ENCODE results near the gene UAP1L1. TPM values are rescaled to one million over a fixed set of nuclear protein-coding genes. Genes with fewer than 3 reads are reported as not detected.

Gene UAP1L1
- total and polyA plus RNA-seq, 2 of the 8 experiments (the other 6 are each of a cell fraction or from before 2014, with no cell fraction given) = 2.0 to 5.4 TPM

- no peak overlapping the region for H2BK120ac ChIP-seq (replicated peaks; ENCODE audit: low read depth, low read length)
Measured at GRCh38 chr9:137095664-137096517, 18.6 kb downstream of the UAP1L1 start.

More at GRCh38 chr9:137095664-137096517, 18.6 kb downstream of the UAP1L1 start:
- Histone ChIP-seq H4K20me1 (replicated peaks in 1 of 2; ENCODE audit: control insufficient read depth in 1 of 2, insufficient read depth in 2 of 2, low read length in 2 of 2) (no peaks in the 10 kb centered on the region), H3K27me3 (replicated peaks in 1 of 4; ENCODE audit: control insufficient read depth in 3 of 4, extremely low read depth in 1 of 4, insufficient read depth in 3 of 4, low read length in 3 of 4) (no peaks in the 10 kb centered on the region), H3K23me2 (ENCODE audit: low read depth, low read length) (no peaks in the 10 kb centered on the region), H2AFZ (ENCODE audit: low read length) (no peak overlapping the region), H3K36me3 (ENCODE audit: control insufficient read depth in 2 of 4, insufficient read depth in 4 of 4, low read length in 3 of 4) (peaks cover 0 to 4% (median 2%) of the 10 kb centered on the region in 4 experiments; a peak in 4 of 8 replicates), H3K4me1 (replicated peaks in 1 of 4; ENCODE audit: control insufficient read depth in 3 of 4, insufficient read depth in 4 of 4, low read length in 3 of 4) (no peaks in the 10 kb centered on the region), H3K18ac (ENCODE audit: extremely low read depth, low read length) (no peak overlapping the region), H3K27ac (ENCODE audit: low read depth, low read length) (no peak overlapping the region), H3K23ac (ENCODE audit: insufficient read length) (no peak overlapping the region), H3K9me3 (ENCODE audit: insufficient read depth in 2 of 2, low read depth in 1 of 2, low read length in 1 of 2) (no peaks in the 10 kb centered on the region), H3K4ac (replicated peaks; ENCODE audit: insufficient read length, low read depth, low read length) (no peak overlapping the region), H3K79me1 (ENCODE audit: low read depth, low read length) (no peaks in the 10 kb centered on the region), H2AK5ac (ENCODE audit: low read depth, low read length) (no peak overlapping the region), H2BK5ac (ENCODE audit: low read depth, low read length) (no peak overlapping the region), H3K4me3 (ENCODE audit: extremely low read depth in 1 of 4, insufficient read depth in 2 of 4, low read depth in 3 of 4, low read length in 4 of 4) (no peak overlapping the region), H3K56ac (replicated peaks; ENCODE audit: insufficient read length, low read depth, low read length) (no peak overlapping the region), H2BK12ac (ENCODE audit: low read depth, low read length) (no peak overlapping the region), H3K79me2 (ENCODE audit: control insufficient read depth in 1 of 2, insufficient read depth in 2 of 2, low read length in 2 of 2) (no peaks in the 10 kb centered on the region), H4K91ac (replicated peaks; ENCODE audit: insufficient read length, low read length) (no peak overlapping the region), H3K9ac (replicated peaks in 1 of 4; ENCODE audit: extremely low read depth in 1 of 4, low read depth in 3 of 4, low read length in 3 of 4) (no peak overlapping the region), H3K4me2 (ENCODE audit: insufficient read depth in 1 of 2, low read depth in 2 of 2, low read length in 2 of 2) (no peak overlapping the region), H4K8ac (ENCODE audit: extremely low read depth, insufficient read depth, low read length) (no peak overlapping the region; the same call in 1 of the 2 replicates), H2BK15ac (ENCODE audit: low read length) (no peak overlapping the region), H3K14ac (ENCODE audit: insufficient read length) (no peak overlapping the region), H4K5ac (ENCODE audit: insufficient read length, low read depth, low read length) (no peak overlapping the region), H2BK20ac (ENCODE audit: low read length) (no peak overlapping the region)
- 87% methylated on average over 27 of the region's 30 CpGs; no CpG with 5 or more reads in 1 of the 2 experiments for WGBS, 2 experiments (ENCODE audit: extremely low coverage in 1 of 2, insufficient coverage in 1 of 2, insufficient read length in 1 of 2, insufficient replicate concordance in 2 of 2, low coverage in 1 of 2, low lambda C conversion rate in 2 of 2, missing lambda C conversion rate in 1 of 2)
- POLR2A ChIA-PET (ENCODE audit: partially characterized antibody) = no interaction called here
- DNase-seq (ENCODE audit: low read depth in 1 of 2, low spot score in 2 of 2) = no peak
- FAIRE-seq = no peak
- CTCF ChIA-PET (ENCODE audit: partially characterized antibody) = interaction anchor here (0.6 to 1.3 kb wide), 6 partner anchors 9 to 61 kb away, joined by 3 to 5 read pairs (median 4); no protein-coding TSS in a partner anchor
- TF ChIP-seq RFX5 (IDR thresholded peaks at IDR 0.05; ENCODE audit: borderline replicate concordance, low read depth, low read length) (no peak), NANOG (IDR thresholded peaks at IDR 0.05; ENCODE audit: insufficient read depth, low read depth, low read length, poor library complexity, severe bottlenecking) (no peak), SIN3A (conservative IDR thresholded peaks at IDR 0.05 in 1 of 2, IDR thresholded peaks at IDR 0.05 in 1 of 2; ENCODE audit: low read depth in 1 of 2, low read length in 2 of 2) (no peak), CHD2 (IDR thresholded peaks at IDR 0.05; ENCODE audit: low read length) (no peak), RBBP5 (IDR thresholded peaks at IDR 0.05; ENCODE audit: borderline replicate concordance, low read depth, low read length) (no peak)
- TF ChIP-seq, protein P1, sequence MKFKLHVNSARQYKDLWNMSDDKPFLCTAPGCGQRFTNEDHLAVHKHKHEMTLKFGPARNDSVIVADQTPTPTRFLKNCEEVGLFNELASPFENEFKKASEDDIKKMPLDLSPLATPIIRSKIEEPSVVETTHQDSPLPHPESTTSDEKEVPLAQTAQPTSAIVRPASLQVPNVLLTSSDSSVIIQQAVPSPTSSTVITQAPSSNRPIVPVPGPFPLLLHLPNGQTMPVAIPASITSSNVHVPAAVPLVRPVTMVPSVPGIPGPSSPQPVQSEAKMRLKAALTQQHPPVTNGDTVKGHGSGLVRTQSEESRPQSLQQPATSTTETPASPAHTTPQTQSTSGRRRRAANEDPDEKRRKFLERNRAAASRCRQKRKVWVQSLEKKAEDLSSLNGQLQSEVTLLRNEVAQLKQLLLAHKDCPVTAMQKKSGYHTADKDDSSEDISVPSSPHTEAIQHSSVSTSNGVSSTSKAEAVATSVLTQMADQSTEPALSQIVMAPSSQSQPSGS (IDR thresholded peaks at IDR 0.05; ENCODE audit: low read length) = no peak
- TF ChIP-seq, protein P2, sequence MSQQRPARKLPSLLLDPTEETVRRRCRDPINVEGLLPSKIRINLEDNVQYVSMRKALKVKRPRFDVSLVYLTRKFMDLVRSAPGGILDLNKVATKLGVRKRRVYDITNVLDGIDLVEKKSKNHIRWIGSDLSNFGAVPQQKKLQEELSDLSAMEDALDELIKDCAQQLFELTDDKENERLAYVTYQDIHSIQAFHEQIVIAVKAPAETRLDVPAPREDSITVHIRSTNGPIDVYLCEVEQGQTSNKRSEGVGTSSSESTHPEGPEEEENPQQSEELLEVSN (IDR thresholded peaks at IDR 0.05) = no peak
- TF ChIP-seq, protein P3, sequence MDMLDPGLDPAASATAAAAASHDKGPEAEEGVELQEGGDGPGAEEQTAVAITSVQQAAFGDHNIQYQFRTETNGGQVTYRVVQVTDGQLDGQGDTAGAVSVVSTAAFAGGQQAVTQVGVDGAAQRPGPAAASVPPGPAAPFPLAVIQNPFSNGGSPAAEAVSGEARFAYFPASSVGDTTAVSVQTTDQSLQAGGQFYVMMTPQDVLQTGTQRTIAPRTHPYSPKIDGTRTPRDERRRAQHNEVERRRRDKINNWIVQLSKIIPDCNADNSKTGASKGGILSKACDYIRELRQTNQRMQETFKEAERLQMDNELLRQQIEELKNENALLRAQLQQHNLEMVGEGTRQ (IDR thresholded peaks at IDR 0.05; ENCODE audit: low read length) = no peak
